Measurements from ENCODE around the gene SERPINB3.

SERPINB3 gene

DNA sequence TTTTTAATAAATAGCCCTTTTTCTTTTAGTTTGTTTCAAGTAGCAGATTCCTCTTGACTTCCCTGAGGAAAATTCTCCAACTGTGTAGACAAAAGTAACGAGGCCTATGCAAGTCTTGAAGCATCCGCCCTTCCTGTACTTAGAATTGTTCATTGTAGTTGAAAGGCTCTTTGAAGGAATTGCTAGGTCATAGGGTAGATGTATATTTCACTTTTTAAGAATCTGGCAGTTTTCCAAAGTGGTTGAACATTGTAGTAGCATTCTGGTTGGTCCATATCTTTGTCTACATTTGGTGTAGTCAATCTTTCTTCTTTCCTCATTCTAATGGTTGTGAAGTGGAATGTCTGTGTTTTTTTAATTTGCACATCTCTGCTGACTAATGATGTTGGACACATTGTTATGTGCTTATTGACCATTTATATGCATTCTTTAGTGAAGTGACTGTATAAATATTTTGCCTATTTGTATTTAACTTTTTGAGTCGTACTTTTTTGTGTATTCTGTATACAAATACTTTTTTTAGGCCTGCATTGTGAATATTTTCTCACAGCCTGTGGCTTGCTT lies 35.5 kb upstream of the SERPINB3 start:
- DNase-seq (ENCODE audit: low read depth), result no peak
- no peak overlapping the region for H3K4me3 ChIP-seq (replicated peaks; ENCODE audit: low read depth, low read length)
- TF ChIP-seq, protein P1, sequence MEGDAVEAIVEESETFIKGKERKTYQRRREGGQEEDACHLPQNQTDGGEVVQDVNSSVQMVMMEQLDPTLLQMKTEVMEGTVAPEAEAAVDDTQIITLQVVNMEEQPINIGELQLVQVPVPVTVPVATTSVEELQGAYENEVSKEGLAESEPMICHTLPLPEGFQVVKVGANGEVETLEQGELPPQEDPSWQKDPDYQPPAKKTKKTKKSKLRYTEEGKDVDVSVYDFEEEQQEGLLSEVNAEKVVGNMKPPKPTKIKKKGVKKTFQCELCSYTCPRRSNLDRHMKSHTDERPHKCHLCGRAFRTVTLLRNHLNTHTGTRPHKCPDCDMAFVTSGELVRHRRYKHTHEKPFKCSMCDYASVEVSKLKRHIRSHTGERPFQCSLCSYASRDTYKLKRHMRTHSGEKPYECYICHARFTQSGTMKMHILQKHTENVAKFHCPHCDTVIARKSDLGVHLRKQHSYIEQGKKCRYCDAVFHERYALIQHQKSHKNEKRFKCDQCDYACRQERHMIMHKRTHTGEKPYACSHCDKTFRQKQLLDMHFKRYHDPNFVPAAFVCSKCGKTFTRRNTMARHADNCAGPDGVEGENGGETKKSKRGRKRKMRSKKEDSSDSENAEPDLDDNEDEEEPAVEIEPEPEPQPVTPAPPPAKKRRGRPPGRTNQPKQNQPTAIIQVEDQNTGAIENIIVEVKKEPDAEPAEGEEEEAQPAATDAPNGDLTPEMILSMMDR (IDR thresholded peaks at IDR 0.05; ENCODE audit: low read length, missing control alignments), result no peak

DNA sequence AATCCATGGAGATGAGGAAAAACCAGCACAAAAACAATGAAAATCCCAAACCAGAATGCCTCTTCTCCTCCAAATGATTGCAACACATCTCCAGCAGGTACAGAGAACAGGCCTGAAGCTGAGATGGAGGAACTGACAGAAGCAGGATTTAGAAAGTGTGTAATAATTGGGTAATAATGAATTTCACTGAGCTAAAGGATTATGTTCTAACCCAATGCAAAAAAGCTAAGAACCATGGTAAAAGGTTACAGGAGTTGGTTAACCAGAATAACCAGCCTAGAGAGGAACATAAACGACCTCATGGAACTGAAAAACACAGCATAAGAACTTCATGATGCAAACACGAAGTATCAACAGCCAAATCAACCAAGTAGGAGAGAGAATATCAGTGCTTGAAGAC lies 27.4 kb upstream of the SERPINB3 start:
- TF ChIP-seq, protein P1 (IDR thresholded peaks at IDR 0.05; ENCODE audit: low read length, missing control alignments), result no peak
- DNase-seq (ENCODE audit: low read depth), result no peak
- no peak overlapping the region for H3K4me3 ChIP-seq (replicated peaks; ENCODE audit: low read depth, low read length)

DNA sequence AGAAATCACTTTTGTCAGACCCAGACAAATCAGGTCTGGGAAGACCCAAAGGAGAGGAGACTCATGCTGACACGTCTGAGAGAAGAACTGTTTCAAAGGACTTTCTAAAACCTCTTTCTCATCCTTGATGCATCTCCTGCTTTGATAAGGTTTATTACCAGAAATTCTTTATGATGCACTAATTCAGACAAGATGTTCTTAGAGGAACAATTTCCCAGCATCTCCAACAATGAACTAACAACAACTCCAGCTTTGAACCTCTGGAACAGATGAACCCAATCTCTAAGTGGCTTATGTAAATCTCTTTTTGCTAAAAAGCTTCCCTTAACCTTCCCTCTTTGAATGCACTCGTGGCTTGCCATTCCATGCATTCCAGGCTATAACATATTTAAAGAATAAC lies 25.2 kb upstream of the SERPINB3 start:
- DNase-seq (ENCODE audit: low read depth), result no peak
- TF ChIP-seq, protein P1 (IDR thresholded peaks at IDR 0.05; ENCODE audit: low read length, missing control alignments), result no peak
- H3K4me3 ChIP-seq (replicated peaks; ENCODE audit: low read depth, low read length), result no peak overlapping the region

DNA sequence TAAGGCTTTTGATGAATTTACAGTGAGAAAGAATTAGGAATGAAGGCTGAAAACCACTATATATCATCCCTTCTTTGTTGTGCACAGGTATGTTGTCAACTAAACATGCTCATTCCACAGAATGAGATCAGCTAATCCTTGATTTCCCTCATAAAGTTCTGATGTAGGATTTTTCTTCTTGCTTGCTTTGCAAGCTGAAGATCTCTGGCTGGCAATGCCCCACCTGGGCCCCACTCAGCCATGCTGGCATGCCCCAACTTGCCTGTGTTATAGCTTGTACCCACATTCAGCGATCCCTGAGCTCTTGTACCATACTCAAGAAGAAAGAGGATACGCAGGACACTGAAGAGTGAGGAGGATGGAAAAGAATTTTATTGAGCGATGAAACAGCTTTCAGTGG lies 23.0 kb upstream of the SERPINB3 start:
- TF ChIP-seq, protein P1 (IDR thresholded peaks at IDR 0.05; ENCODE audit: low read length, missing control alignments), result no peak
- no peak overlapping the region for H3K4me3 ChIP-seq (replicated peaks; ENCODE audit: low read depth, low read length)
- DNase-seq (ENCODE audit: low read depth), result no peak

DNA sequence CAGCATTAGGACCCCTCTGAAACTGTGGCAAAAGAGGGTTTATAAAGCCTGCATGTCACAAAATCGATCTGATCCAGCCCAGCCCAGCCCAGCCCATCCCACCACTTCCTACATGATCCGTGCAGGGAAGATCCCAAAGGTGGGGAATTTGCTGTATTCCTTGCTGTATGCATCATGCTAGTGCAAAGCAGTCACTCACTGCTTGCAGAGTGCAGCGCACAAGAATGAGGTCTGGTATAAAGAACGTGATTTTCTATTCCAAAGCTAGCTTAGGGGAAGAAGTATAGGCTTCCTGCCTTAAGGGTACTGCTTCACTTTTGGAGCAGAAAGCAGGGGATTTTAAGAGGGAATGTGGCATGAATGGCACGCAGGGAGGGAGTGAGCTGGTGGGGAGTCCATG lies 22.2 kb upstream of the SERPINB3 start:
- no peak for DNase-seq (ENCODE audit: low read depth)
- TF ChIP-seq, protein P1 (IDR thresholded peaks at IDR 0.05; ENCODE audit: low read length, missing control alignments), result no peak
- no peak overlapping the region for H3K4me3 ChIP-seq (replicated peaks; ENCODE audit: low read depth, low read length)

DNA sequence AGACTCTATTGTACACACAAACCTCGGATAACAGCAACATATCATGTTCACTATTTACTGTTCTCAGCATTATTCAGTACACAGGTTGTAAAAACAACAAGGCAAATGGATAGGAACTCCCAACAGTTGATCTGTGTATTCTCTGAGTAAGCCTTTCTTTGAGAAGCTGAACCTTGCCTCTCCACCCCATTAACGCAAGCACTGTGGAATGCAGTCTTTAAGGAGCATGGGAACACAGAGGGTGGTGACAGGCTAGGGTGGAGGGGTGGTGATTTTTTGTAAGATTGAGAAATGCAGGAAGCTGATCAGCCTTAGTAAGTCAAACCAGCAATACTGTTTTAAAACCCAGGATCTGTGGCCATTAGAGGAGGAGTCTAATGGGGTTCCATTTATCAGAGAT lies 21.5 kb upstream of the SERPINB3 start:
- peak; percentile 68 for DNase-seq (ENCODE audit: low read depth)
- no peak overlapping the region for H3K4me3 ChIP-seq (replicated peaks; ENCODE audit: low read depth, low read length)
- TF ChIP-seq, protein P1 (IDR thresholded peaks at IDR 0.05; ENCODE audit: low read length, missing control alignments), result no peak
